Fibroblast of skin of right quadriceps (primary cell): ENCODE data around the gene BPIFB3.
"Not testable (repeated sequence)": the region's sequence is repeated elsewhere in the genome, so short reads cannot be mapped to it uniquely, and the experiment has no call there.

ENCODE experiments used
- DNase-seq: peaks from one replicate; pipeline ENCODE4 v3.0.0-alpha.2; 2013

Gene BPIFB3

DNA sequence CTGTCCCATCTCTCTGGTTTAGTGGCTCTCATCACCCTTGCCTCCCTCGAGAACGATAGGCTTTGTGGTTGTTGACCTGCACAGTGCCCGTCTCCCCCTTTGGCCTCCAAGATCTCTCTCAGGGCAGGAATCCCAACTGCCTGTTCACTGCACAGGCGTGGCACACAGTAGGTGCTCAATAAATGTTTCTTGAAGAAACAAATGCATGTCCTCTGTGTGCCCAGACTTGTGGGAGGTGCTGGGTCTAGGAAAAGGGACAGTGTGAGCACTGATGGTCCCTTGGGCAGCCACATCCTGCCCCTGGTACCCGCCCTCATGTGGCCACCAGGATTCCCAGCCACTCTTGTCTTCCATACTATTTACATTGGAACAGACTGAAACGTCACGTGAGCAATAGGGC is 24.8 kb upstream of the BPIFB3 start:
- DNase-seq, result no peak

DNA sequence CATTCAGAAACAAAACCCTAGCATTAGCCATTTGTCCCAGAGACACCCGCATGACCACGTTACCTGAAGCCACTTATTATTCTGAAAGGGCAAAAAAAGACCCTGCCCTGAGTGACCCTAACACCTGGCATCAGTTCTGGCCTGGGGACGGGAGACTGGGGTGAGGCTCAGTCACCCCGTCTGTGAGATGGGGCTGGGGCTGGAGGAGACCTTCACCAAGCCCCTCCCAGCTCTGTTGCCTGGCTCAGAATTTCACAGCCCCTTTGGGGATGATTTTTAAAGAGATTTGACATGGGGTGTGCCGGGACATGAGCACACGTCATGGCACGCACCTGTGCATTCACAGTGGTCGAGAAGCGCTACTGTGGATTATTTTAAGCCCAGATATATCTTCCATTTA is 23.6 kb upstream of the BPIFB3 start:
- DNase-seq, result no peak

DNA sequence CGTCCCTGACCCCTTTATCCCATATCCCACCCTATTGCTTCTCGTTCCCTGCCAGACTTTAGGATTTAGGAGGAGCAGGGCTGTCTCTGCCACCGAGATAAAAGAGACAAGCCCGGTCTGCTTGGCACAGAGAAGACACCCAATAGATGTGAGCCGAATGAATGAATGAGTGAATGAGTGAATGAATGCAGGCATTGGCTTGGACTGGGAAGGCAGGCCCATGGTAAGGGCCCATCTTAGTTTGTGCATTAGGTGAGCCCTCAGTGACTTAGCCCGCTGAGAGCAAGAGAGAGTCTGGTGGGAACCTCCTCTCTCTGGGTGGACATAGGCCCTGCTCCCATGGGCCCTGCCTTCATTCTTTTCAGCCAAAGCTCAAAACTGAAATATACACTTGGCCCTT is 23.1 kb upstream of the BPIFB3 start:
- no peak for DNase-seq

DNA sequence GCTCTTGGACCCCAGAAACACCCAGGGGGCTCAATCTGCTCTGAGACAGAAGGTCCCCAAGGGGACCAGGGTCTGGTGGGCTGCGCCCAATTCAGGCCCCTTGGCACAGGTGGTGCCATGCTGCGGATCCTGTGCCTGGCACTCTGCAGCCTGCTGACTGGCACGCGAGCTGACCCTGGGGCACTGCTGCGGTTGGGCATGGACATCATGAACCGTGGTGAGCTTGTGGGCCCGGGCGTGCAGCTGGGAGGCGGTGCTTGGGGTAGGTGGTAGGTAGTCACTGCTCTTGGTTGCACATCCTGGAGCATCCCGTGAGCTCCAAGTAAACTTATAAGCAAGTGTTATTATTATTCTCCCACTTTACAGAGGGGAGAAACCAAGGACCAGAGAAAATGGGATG is 22.2 kb upstream of the BPIFB3 start, which contains the start of gene BPIFB6:
Gene BPIFB6 (plus strand): TSS at position 118 of the 400 bp plus-strand sequence. CDS start 0 bp downstream, at position 118.
- DNase-seq, result no peak

DNA sequence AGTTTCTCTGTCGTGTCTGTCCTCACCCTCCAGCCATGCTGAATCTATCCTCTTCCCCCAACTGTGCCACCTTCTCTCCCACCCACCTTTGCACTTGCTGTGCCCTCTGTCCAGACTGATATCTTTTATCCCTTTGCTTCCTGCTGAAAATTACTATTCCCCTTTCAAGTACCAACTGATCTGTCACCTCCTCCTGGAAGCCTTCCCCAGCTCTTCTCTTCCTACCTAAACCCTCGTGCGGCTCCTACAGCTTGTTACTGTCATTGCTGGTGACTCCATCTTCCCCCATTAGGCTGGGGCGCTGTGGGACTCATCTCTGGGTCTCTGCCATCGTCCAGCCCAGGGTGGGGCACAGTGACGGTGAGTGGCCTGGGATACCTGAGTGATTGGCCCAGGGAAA is 21.1 kb upstream of the BPIFB3 start:
- no peak for DNase-seq

DNA sequence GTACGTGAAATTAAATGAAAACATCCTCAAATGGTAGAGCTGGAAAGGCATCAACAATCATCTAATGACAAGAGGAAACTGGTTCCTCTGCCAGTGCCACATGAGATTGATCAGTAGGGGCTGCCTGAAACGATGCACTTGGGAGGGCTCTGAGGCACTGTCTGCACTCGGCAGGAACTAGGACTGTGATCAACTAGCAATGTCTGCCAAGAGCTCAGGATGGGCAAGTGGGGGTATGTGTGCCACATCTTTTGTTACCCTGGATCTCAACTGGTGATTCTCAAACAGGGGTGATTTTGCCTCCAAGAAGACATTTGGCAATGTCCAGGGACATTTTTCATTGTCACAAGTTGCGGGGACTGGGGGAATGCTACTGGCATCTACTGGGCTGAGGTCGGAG is 20.3 kb upstream of the BPIFB3 start:
- DNase-seq, result no peak

DNA sequence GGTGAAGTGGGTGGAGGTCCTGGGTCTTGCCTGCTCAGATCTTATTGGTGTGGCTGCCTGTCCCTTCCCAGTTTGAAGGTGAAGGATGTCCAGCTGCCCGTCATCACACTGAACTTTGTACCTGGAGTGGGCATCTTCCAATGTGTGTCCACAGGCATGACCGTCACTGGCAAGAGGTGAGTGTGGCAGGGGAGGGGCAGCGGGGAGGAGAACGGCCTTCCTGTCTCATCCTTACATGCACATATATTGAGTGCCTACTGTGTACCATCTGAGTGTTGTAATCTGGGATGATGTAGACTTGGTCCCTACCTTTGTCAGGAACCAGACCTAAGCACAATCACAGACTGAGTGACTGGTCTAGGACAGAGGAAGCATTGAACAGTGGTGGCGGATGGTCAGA is 19.6 kb upstream of the BPIFB3 start:
- no peak for DNase-seq

DNA sequence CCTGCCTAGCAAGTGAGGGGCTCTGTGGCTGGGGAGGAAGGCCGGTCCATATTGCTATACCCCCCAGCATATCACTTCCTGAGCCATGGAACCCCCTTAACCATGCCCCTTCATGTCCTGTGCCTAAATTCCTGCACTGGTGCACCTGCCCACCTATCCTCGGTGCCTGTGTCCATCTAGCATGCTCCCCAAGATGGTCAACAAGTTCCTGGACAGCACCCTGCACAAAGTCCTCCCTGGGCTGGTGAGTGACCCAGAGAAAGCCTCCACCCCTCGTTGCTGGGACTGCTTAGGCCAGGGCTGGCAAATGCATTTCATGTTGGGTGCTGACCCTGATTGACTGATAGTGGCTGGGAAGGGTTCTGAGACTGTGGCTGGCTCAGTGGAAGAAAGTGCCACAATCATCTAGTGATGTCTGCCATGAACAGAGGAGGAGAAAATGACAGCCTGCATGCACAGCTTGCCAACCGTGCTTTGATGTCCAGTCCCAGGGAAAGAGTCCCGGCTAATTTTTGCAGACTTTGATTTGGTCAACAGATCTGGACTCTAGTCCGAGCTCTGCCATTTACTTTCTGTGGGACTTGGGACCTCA is 18.7 kb upstream of the BPIFB3 start:
- no peak for DNase-seq

DNA sequence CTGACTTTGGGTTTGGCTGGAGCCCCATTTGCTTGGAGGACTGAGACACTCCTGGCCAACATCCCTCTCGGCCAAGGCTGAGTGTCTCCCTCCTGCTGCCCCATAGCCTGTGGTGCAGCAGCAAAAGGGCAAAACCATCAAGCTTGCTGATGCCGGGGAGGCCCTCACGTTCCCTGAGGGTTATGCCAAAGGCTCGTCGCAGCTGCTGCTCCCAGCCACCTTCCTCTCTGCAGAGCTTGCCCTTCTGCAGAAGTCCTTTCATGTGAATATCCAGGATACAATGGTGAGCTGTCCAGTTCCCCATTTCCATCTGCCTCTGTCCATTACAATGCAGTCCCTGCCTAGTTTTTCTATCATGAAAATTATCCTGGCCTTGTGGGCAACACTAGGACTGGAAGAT is 16.2 kb upstream of the BPIFB3 start:
- DNase-seq, result no peak

DNA sequence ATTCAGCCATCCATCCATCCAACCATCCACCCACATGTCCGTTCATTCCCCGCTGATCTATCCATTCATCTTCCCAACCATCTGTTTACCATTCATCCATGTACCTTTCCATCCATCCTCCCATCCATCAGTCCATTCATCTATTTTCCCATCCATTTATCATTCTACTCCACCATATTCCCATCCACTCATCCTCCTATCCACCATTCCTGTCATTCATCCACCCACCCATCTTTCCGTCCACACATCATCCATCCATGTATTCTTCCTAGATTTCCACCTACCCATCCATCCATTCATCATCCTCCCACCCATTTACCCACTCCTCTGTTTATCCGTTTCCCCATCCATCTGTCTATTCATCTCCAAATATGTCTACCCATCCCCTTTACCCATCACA is 15.5 kb upstream of the BPIFB3 start:
- DNase-seq, result no peak

DNA sequence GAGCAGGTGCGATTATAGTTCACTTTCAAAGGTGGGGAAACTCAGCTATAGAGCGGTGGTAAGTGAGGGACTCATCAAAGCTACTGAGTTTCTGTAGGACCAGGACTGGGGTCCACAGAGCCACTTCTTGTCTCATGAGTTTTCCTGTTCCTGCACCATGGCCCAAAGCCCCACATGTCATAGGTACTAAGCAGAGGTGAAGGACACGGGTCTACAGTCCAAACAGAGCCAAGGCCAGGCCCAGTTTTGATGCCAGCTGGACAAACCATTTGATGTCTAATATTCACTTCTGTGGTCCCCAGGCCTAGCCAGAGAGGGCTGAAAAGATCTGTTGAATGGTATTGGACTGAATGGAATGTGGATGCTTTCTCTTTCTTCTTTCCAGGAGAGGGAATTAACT is 11.3 kb upstream of the BPIFB3 start:
- no peak for DNase-seq

DNA sequence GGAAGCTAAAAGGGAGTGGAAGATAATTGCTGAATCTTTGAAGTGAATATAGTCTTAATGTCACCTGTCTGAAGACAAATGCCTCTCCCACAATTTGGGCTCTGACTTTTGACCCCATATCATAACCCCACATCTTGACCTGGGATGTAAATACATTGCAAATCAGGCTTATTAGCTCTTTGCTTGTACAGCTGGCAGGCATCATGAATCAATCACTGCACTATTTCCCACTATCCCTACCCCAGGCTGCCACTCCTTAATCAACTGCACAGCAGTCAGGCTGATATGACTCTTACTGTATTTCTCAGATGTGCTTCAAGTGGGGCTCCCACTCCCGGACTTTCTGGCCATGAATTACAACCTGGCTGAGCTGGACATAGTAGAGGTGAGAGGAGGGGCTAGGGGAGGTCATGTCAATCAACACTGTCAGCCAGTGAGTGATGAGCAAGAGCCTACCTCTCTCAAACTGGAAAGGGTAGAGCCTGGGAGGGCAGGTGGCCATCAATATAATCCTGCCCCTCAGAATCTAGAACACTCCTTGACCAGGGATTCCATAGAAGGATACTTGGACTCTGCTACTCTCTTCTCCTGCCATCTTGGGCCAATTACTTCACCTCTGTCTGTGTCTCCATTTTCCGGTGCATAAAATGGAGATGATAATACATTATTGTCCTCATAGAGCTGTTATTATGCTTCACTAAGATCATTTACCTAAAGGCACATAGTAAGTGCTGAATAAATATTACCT is 10.5 kb upstream of the BPIFB3 start:
- DNase-seq, result no peak

DNA sequence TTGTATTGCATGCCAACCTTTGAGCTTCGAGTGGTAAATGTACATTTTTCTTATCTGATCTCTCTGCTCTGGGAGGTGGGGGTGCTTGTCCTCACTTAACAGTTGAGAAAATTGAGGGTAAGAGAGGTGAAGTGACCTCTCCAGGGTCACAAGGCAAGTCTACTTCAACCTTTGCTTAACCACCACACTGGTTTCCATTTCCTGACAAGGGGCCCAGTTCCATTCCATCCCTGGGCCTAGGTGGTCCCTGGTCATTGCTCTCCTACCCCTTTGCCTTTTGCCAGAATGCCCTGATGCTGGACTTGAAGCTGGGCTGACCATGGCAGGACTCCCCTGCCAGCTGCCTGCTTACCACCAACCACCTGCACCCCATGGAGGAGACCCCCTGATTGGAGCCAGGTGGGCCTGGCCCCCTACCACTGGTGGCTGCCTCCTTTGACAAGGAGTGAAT is 9.9 kb upstream of the BPIFB3 start:
- no peak for DNase-seq

DNA sequence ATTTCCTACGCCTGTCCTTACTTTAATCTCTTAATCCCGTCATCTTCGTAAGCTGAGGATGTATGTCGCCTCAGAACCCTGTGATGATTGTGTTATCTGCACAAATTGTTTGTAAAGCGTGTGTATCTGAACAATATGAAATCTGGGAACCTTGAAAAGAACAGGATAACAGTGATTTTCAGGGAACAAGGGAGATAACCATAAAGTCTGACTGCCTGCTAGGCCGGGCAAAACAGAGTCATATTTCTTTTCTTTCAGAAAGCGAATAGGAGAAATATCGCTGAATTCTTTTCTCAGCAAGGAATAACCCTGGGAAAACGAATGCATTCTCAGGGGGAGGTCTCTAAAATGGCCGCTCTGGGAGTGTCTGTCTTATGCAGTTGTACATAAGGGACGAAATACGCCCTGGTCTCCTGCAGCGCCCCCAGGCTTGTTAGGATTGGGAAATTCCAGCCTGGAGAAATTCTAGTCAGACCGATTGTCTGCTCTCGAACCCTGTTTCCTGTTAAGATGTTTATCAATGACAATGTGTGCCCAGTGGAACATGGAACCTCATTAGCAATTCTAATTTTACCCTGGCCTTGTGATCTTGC is 8.5 kb upstream of the BPIFB3 start:
- not testable (repeated sequence) for DNase-seq

DNA sequence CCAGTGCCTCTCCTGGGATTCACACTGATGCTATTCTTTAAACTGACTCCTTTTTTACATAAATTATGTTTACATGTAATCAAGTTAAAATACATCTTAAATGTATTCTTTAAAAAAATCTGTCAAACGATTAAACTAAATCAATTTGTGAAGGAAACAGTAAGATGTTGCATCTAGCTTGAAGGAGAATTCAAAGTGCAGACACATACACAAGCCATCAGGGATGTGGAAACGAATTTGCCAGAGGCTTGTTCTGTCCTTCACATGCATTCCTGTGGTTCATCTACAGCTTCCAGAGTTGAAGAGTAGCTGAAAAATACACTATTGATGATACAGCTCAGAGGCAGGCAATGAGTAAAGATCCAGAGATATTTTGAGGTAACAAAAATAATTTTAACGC is 7.3 kb upstream of the BPIFB3 start:
- DNase-seq, result no peak

DNA sequence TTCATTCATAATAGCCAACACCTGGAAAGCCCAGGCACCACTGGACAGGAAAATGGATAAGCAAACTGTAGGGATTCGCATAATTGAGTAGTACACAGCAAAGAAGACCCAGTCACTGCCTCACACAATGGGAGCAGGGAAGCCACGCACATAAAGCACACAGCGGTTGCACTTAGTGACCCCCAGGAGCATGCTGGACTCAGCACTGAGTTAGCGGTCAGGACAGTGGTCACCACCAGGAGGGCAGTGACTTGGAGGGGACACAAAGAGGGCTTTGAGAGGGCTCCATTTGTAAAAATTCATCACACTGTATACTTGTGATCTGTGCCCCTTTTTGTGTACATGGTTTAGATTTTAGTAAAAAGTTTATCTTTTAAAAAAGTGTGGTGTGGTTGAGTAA is 2.4 kb upstream of the BPIFB3 start:
- DNase-seq, result no peak

DNA sequence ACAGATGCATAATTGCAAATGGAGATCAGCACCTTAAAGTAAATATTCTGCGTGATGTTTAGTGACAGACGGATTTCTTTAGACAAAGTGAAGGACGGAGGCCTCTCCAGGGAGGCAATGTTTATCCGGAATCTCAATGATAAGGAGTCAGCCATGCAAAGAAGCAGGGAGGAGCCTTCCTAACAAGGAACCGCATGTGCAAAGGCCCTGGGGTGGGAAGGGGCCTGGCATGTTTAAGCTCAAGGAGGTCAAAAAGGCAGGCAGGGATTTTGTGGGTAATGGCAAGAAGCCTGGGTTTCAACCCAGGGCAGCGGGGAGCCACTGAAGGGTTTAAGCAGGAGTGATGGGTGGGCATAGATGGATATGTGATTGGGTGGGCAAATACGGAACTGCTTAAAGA is 678 bp downstream of the BPIFB3 start:
- no peak for DNase-seq

DNA sequence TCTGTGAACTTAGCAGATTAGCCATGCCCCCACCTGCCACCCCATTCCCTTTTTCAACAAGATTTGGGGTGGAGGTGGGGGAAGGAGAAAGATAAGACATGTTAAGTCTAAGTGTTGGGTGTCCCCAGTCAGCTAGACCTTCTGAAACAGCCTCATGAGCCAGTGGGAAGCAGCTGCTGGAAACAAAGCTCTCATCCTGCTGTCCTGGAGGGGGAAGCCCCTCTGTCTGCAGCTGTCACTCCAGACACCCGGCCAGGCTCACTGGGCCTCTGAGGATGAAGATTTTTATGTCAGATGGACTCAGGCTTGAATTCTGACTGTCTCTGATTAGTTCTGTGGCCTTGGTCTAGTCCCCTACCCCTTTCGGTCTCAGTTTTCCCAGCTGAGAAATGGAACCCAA is 1.1 kb downstream of the BPIFB3 start:
- no peak for DNase-seq

DNA sequence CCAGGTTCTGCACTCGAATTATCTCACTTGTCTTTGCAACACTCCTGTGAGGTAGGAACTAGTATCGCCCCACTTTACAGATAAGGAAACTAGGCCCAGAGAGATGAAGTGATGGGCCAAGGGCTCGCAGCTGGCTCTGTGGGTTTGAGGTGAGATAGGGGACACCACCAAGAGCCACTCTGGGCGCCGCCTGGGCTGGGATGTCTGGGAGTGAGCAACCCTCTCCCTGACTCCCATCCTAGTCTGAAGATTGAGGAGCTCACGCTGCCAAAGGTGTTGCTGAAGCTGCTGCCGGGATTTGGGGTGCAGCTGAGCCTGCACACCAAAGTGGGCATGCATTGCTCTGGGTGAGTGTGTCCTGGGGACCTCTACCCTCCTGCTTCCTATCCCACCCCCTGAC is 5.4 kb downstream of the BPIFB3 start:
- no peak for DNase-seq

DNA sequence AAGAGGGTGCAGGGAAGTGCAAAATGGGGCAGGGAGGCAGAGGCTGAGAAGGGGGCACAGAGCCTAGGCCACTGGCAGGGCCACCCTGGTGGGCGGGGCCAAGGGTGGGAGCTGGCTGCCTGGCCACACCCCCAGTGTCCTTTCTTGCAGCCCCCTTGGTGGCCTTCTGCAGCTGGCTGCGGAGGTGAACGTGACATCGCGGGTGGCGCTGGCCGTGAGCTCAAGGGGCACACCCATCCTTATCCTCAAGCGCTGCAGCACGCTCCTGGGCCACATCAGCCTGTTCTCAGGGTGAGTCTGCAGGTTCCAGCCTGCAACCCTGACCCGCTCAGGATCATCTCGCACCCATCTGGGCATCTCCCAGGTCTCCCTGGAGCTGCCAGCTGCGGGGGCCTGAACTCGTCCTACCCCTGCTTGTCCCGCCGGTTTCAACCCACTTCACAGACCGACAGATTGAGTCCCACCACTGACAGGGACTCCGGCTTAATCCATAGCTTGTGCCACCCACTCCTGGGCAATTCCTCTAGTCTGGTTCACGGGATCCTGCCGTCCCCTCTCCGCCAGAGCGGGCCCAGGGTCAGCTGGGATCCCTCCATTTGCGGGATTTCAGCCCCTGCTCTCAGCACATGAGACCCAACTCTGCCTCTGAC is 6.2 kb downstream of the BPIFB3 start:
- DNase-seq, result no peak

DNA sequence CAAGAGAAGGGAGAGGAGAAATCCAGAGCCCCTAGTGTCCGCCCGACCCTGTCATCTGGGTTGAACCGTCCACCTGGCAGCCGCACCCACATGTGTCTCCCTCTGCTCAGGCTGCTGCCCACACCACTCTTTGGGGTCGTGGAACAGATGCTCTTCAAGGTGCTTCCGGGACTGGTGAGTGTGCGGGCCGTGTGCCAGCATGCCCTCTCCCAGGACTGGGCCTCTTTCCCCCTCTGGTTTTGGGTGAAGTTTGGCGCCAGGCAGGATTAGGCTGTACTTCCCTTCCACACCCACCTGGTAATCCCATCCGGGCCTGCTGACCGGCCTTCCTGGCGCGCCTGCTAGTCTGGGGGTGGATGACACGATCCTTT is 7.9 kb downstream of the BPIFB3 start:
- no peak for DNase-seq

DNA sequence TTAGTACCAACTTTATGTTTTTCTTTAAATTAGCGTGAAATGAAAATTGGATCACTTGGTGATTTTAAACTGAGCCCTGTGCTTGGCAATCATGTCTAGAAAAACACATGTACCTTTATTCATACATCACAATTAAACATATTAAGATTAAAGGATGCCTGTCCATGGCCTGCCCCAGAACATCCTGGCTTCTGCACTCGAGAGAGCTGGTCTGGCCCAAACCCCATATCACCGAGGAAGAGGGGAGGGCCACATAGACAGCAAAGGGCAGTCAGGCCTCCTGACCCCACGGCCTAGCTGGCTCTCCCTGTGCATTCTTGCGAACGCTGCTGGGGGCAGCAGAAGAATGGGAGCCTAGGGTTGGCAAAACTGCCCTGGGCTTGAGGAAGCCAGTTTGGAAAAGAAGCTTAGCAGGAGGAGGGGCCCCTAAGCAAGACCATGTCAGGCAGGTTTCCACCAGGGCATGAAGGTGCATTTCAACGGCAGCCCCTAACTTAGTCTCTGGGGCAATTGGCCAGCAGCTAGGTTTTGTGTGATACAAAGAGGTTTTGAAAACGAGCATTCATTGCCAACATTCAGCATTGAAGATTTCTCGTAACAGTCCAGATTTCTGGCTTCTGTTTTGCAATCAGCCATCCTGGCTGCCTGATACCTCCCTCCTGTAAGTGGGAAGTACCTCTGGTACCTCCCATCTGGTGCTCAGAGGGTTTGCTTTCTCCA is 8.6 kb downstream of the BPIFB3 start:
- no peak for DNase-seq

DNA sequence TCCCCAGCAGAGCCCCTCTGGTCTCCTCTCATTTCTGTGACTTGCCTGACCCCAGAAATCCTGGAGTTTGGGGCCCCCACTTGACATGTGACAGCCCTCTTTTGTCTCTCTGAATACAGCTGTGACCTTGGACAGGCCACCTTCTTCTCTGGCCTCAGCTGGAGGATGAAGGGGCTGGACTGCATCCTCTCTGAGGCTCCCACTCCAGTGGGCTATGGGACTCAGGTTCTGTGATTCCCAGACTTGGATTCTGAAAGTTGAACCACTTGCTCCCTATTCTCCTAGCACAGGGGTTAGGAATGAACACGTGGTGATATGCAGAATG is 9.1 kb downstream of the BPIFB3 start:
- DNase-seq, result no peak

DNA sequence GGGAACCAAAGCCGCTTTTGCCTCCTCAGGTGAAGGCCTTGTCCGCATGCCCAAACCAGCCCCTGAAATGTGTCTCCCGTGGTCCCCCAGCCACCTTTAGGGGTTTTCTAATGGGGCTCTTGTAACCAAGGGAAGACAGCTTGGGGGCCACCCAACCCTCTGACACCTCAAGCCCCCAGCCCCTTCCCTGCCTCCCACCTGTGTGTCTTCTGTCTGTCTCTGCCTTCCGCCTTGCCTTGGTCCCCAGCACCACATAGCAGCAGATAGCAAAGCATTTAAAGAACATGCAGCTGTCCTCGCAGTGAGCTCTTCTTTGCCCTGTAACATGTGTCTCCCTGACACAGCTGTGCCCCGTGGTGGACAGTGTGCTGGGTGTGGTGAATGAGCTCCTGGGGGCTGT is 9.6 kb downstream of the BPIFB3 start:
- DNase-seq, result no peak
